A549 (cell line): ENCODE data around the gene PAGR1. TPM values are rescaled to one million over a fixed set of nuclear protein-coding genes. Genes with fewer than 3 reads are reported as not detected.

Experiments
- ATAC-seq, 2 experiments: fragments of 200-7000 bp in 1 of 2; fragments of >200 bp in 1 of 2; cut with Nextera tagmentation in 1 of 2; cut with Tn5 transposase in 1 of 2; 3 replicates each; pipeline versions ENCODE4 v1.8.0 to v1.9.1; 2018 to 2020; ENCODE audit warnings: mild to moderate bottlenecking in 1 of 2, moderate library complexity in 1 of 2
- CTCF ChIA-PET: fragments of 300-600 bp; sonication (Branson Sonifier 250); formaldehyde crosslinking; extraction: SDS; loops from one replicate; lab custom pipeline; 2021; ENCODE audit warnings: antibody characterized with exemption, inconsistent platforms; lab: Yijun Ruan, JAX
- POLR2A ChIA-PET: fragments of 350-600 bp; formaldehyde crosslinking; extraction: SDS; loops from one replicate; lab custom pipeline; 2021; ENCODE audit warnings: antibody characterized with exemption, inconsistent platforms; lab: Yijun Ruan, JAX
- DNase-seq, 2 experiments: peaks; one replicate each; pipeline versions ENCODE4 v3.0.0 to v3.0.0-alpha.2; 2011 to 2016; ENCODE audit warnings: low read depth in 1 of 2, low spot score in 1 of 2
- FAIRE-seq: peaks from 2 replicates; lab custom pipeline; 2011; peaks lifted over from hg19 to GRCh38; lab: Jason Lieb, UNC
- H3K27ac ChIP-seq, 2 experiments: fragments of >200 bp; sonication (Bioruptor Twin); formaldehyde crosslinking; 3 replicates each; pipeline ENCODE4 v1.5.1; 2016 to 2017
- H3K4me1 ChIP-seq: fragments of >200 bp; sonication (Bioruptor Twin); formaldehyde crosslinking; 3 replicates; pipeline ENCODE4 v1.6.1; 2016
- H3K4me2 ChIP-seq: fragments of >200 bp; sonication (Bioruptor Twin); formaldehyde crosslinking; 3 replicates; pipeline ENCODE4 v1.6.1; 2016
- H3K4me3 ChIP-seq: fragments of >200 bp; sonication (Bioruptor Twin); formaldehyde crosslinking; 3 replicates; pipeline ENCODE4 v1.5.1; 2016
- H3K9me3 ChIP-seq: fragments of >200 bp; sonication (Bioruptor Twin); formaldehyde crosslinking; 3 replicates; pipeline ENCODE4 v1.6.1; 2016
- CBX8 ChIP-seq: fragments of 200-600 bp; sonication (generic); IDR thresholded peaks from 2 replicates; pipeline ENCODE4 v1.6.1; 2016
- CHD4 ChIP-seq: fragments of 200-600 bp; sonication (generic); IDR thresholded peaks from 2 replicates; pipeline ENCODE4 v1.6.1; 2016; ENCODE audit warnings: antibody characterized with exemption, mild to moderate bottlenecking, borderline replicate concordance
- EHF ChIP-seq: fragments of 250-450 bp; sonication (Bioruptor Pico); IDR thresholded peaks from 2 replicates; pipeline ENCODE4 v1.5.0; 2020; ENCODE audit warnings: mild to moderate bottlenecking
- ESRRA ChIP-seq: fragments of 150-350 bp; IDR thresholded peaks from 2 replicates; pipeline ENCODE4 v1.6.1; 2014; ENCODE audit warnings: mild to moderate bottlenecking, low read length, borderline replicate concordance
- FOSB ChIP-seq: fragments of 250-450 bp; sonication (Bioruptor Pico); IDR thresholded peaks from 2 replicates; pipeline ENCODE4 v1.5.0; 2020; ENCODE audit warnings: mild to moderate bottlenecking, moderate library complexity
- FOSL2 ChIP-seq, 2 experiments: fragments of 450-650 bp in 1 of 2; fragments of >200 bp in 1 of 2; sonication (Bioruptor Twin) in 1 of 2; formaldehyde crosslinking; IDR thresholded peaks; 2 replicates each; pipeline versions ENCODE4 v1.5.0 to v1.6.1; 2016 to 2020; ENCODE audit warnings: mild to moderate bottlenecking in 1 of 2, moderate library complexity in 1 of 2
- FOXS1 ChIP-seq: fragments of 250-450 bp; sonication (Bioruptor Pico); IDR thresholded peaks from 2 replicates; pipeline ENCODE4 v1.5.0; 2020; ENCODE audit warnings: mild to moderate bottlenecking, moderate library complexity
- GATA3 ChIP-seq: IDR thresholded peaks from 2 replicates; pipeline ENCODE4 v1.6.1; 2012; ENCODE audit warnings: borderline replicate concordance
- MYC ChIP-seq: IDR thresholded peaks from 2 replicates; pipeline ENCODE4 v1.6.1; 2012; ENCODE audit warnings: mild to moderate bottlenecking, inconsistent platforms, low read length, improper control_type of control experiment, borderline replicate concordance
- PBX3 ChIP-seq: IDR thresholded peaks from 2 replicates; pipeline ENCODE4 v1.6.1; 2012
- RAD21 ChIP-seq, 2 experiments: fragments of >200 bp in 1 of 2; sonication (Bioruptor Twin) in 1 of 2; formaldehyde crosslinking in 1 of 2; IDR thresholded peaks in 1 of 2; conservative IDR thresholded peaks in 1 of 2; 2 replicates in 1 of 2; 3 replicates in 1 of 2; pipeline ENCODE4 v1.6.1; 2012 to 2018; ENCODE audit warnings: inconsistent platforms in 1 of 2
- RFX5 ChIP-seq: fragments of 450-650 bp; IDR thresholded peaks from 2 replicates; pipeline ENCODE4 v1.7.1; 2014; ENCODE audit warnings: antibody characterized with exemption, mild to moderate bottlenecking, moderate library complexity
- TP53 ChIP-seq: fragments of 250-450 bp; sonication (Bioruptor Pico); IDR thresholded peaks from 2 replicates; pipeline ENCODE4 v1.5.0; 2021; ENCODE audit warnings: mild to moderate bottlenecking, moderate library complexity
- USF2 ChIP-seq: fragments of 450-650 bp; IDR thresholded peaks from 2 replicates; pipeline ENCODE4 v1.6.1; 2014; ENCODE audit warnings: antibody characterized with exemption
- ZFP36 ChIP-seq: fragments of 450-650 bp; IDR thresholded peaks from 2 replicates; pipeline ENCODE4 v1.6.1; 2014; ENCODE audit warnings: borderline replicate concordance; ENCODE audit not compliant: partially characterized antibody
- WGBS: methylation state at CpG from one replicate; pipeline ENCODE4 v1.1.6; 2017; ENCODE audit errors: missing lambda C conversion rate; 5-methylcytosine and 5-hydroxymethylcytosine counted together
- polyA plus RNA-seq, 4 experiments: library from polyadenylated mRNA; depleted of rRNA in 3 of 4; stranded (reverse); fragments of >200 nt; fragmentation: RNase III in 1 of 4; extraction: RNeasy Plus Mini Kit Qiagen cat#74134 plus additional on column Dnase treatment in 1 of 4; gene quantifications; 2 replicates in 3 of 4; 3 replicates in 1 of 4; pipeline ENCODE4 v1.2.3, GENCODE V29; 2011 to 2017

Gene PAGR1
- polyA plus RNA-seq, 2 of the 4 experiments (the other 2 are of a cell fraction) = 26.7 to 44.5 TPM

- no peak for ATAC-seq
- TF ChIP-seq CHD4 (no peak), FOSL2 (IDR thresholded peaks at IDR 0.05) (no peak), FOSL2 (CRISPR knock-in tag; IDR thresholded peaks at IDR 0.05) (no peak)
- Histone ChIP-seq H3K4me3 (no peak overlapping the region), H3K4me2 (no peak overlapping the region), H3K9me3 (no peaks in the 10 kb centered on the region), H3K4me1 (peaks cover 20% of the 10 kb centered on the region), H3K27ac (no peak overlapping the region)
- POLR2A ChIA-PET = interaction anchor here (0.6 kb wide), 1 partner anchor 10 kb away, joined by 3 read pairs; no protein-coding TSS in a partner anchor
- 97% methylated on average over 3 of the region's 3 CpGs for WGBS
- DNase-seq = no peak
- no peak for FAIRE-seq
- CTCF ChIA-PET = interaction anchor here (0.7 to 1.4 kb wide), 5 partner anchors 13 to 103 kb away, joined by 3 to 4 read pairs (median 3); no protein-coding TSS in a partner anchor
Observed at GRCh38 chr16:29794231-29794710, 21.7 kb upstream of the PAGR1 start.

- TF ChIP-seq FOSB (CRISPR knock-in tag) = no peak
- TF ChIP-seq RFX5 = no peak
- no peak for TF ChIP-seq CBX8
- 91% methylated on average over 8 of the region's 8 CpGs for WGBS
Observed at GRCh38 chr16:29802416-29802935, 13.5 kb upstream of the PAGR1 start.

GRCh38 chr16:29804020-29804419, 11.9 kb upstream of the PAGR1 start:
- ATAC-seq (no peak), FAIRE-seq (no peak), DNase-seq (no peak)
- CTCF ChIA-PET = interaction anchor here (1.0 to 7.2 kb wide), 7 partner anchors 12 to 228 kb away, joined by 4 to 54 read pairs (median 6); partner anchors contain the start of genes KIF22 and PAGR1
- POLR2A ChIA-PET = interaction anchor here (1.0 to 1.4 kb wide), 3 partner anchors 11 to 104 kb away, joined by 4 to 17 read pairs (median 4); partner anchors contain the start of gene KIF22
- peaks cover 23% of the 10 kb centered on the region for H3K4me1 ChIP-seq
- H3K4me3 ChIP-seq = no peak overlapping the region
- peak overlapping the region; percentile 86 for H3K4me2 ChIP-seq
- H3K27ac ChIP-seq = peak overlapping the region; percentile 98 to 99; a peak in 3 of 6 replicates
- no peaks in the 10 kb centered on the region for H3K9me3 ChIP-seq
- WGBS = 82% methylated on average over 8 of the region's 8 CpGs
- TF ChIP-seq ZFP36 = no peak
- TF ChIP-seq GATA3 = no peak
- TF ChIP-seq ESRRA = no peak
- TF ChIP-seq PBX3 = peak; percentile 52; the same call in 1 of the 2 replicates

More at GRCh38 chr16:29802416-29802935, 13.5 kb upstream of the PAGR1 start:
- Histone ChIP-seq H3K27ac (no peak overlapping the region), H3K4me2 (no peak overlapping the region), H3K9me3 (no peaks in the 10 kb centered on the region), H3K4me3 (no peak overlapping the region), H3K4me1 (peaks cover 13% of the 10 kb centered on the region)
- DNase-seq (no peak), ATAC-seq (no peak), FAIRE-seq (no peak)
- ChIA-PET CTCF (interaction anchor here (0.8 to 7.2 kb wide), 7 partner anchors 12 to 102 kb away, joined by 3 to 54 read pairs (median 9); partner anchors contain the start of genes KIF22, MVP and PAGR1), POLR2A (no interaction called here)

- ChIA-PET POLR2A (interaction anchor here (0.9 to 1.4 kb wide), 4 partner anchors 10 to 104 kb away, joined by 3 to 17 read pairs (median 4); partner anchors contain the start of gene KIF22), CTCF (interaction anchor here (1.0 to 7.2 kb wide), 7 partner anchors 11 to 227 kb away, joined by 4 to 54 read pairs (median 6); partner anchors contain the start of genes KIF22 and PAGR1)
- Histone ChIP-seq H3K4me2 (peak overlapping the region; percentile 86), H3K4me3 (peak overlapping the region; percentile 55), H3K4me1 (peaks cover 30% of the 10 kb centered on the region), H3K9me3 (no peaks in the 10 kb centered on the region), H3K27ac (peak overlapping the region; percentile 98 to 99)
- ATAC-seq = peak; percentile 0 to 2; a peak in 3 of 6 replicates
- FAIRE-seq = no peak
- DNase-seq = no peak
- TF ChIP-seq RAD21 (conservative IDR thresholded peaks at IDR 0.05 in 1 of 2, IDR thresholded peaks at IDR 0.05 in 1 of 2) = no peak
- TF ChIP-seq FOXS1 (CRISPR knock-in tag) = no peak
- no peak for TF ChIP-seq USF2
- no peak for TF ChIP-seq FOSL2 (IDR thresholded peaks at IDR 0.05)
- no peak for TF ChIP-seq FOSL2 (CRISPR knock-in tag; IDR thresholded peaks at IDR 0.05)
- TF ChIP-seq PBX3 = peak; percentile 45
- TF ChIP-seq MYC = no peak
- TF ChIP-seq TP53 (CRISPR knock-in tag) = no peak
- no peak for TF ChIP-seq EHF (CRISPR knock-in tag)
- 15% methylated on average over 15 of the region's 26 CpGs for WGBS
Observed at GRCh38 chr16:29804455-29805231, 11.3 kb upstream of the PAGR1 start.
